Osteocyte (in vitro differentiated cells): ENCODE data around the gene SRSF7. TPM values are rescaled to one million over a fixed set of nuclear protein-coding genes. Genes with fewer than 3 reads are reported as not detected.
"Not testable (repeated sequence)": the region's sequence is repeated elsewhere in the genome, so short reads cannot be mapped to it uniquely, and the experiment has no call there.

ENCODE experiments used
- DNase-seq: peaks from one replicate; pipeline ENCODE4 v3.0.0; 2021; ENCODE audit warnings: mixed read lengths; ENCODE audit not compliant: unreplicated experiment; ENCODE audit errors: extremely low spot score
- H3K27ac Mint-ChIP-seq: one replicate; pipeline ENCODE4 v1.8.0; 2021; ENCODE audit warnings: mild to moderate bottlenecking, mixed read lengths; ENCODE audit not compliant: unreplicated experiment
- H3K27me3 Mint-ChIP-seq: one replicate; pipeline ENCODE4 v1.8.0; 2021; ENCODE audit warnings: mixed read lengths; ENCODE audit not compliant: unreplicated experiment
- H3K36me3 Mint-ChIP-seq: one replicate; pipeline ENCODE4 v1.8.0; 2021; ENCODE audit warnings: mixed read lengths; ENCODE audit not compliant: unreplicated experiment
- H3K4me1 Mint-ChIP-seq: one replicate; pipeline ENCODE4 v1.8.0; 2021; ENCODE audit warnings: mixed read lengths; ENCODE audit not compliant: unreplicated experiment
- H3K4me3 Mint-ChIP-seq: one replicate; pipeline ENCODE4 v1.8.0; 2021; ENCODE audit warnings: mild to moderate bottlenecking, moderate library complexity, mixed read lengths; ENCODE audit not compliant: unreplicated experiment
- H3K9me3 Mint-ChIP-seq: one replicate; pipeline ENCODE4 v1.8.0; 2021; ENCODE audit warnings: mixed read lengths; ENCODE audit not compliant: unreplicated experiment
- total RNA-seq: library from RNA; stranded (reverse); gene quantifications from 2 replicates; pipeline ENCODE4 v1.2.1, GENCODE V29; 2021
- TF ChIP-seq, protein P1 (sequence below): fragments of 200-600 bp; sonication (generic); IDR thresholded peaks from 2 replicates; pipeline ENCODE4 v1.5.0; 2021; ENCODE audit warnings: antibody characterized with exemption, mild to moderate bottlenecking, moderate library complexity

SRSF7 gene
- total RNA-seq, 1 donor from 2014 or later, result 103 TPM

- TF ChIP-seq, protein P1, sequence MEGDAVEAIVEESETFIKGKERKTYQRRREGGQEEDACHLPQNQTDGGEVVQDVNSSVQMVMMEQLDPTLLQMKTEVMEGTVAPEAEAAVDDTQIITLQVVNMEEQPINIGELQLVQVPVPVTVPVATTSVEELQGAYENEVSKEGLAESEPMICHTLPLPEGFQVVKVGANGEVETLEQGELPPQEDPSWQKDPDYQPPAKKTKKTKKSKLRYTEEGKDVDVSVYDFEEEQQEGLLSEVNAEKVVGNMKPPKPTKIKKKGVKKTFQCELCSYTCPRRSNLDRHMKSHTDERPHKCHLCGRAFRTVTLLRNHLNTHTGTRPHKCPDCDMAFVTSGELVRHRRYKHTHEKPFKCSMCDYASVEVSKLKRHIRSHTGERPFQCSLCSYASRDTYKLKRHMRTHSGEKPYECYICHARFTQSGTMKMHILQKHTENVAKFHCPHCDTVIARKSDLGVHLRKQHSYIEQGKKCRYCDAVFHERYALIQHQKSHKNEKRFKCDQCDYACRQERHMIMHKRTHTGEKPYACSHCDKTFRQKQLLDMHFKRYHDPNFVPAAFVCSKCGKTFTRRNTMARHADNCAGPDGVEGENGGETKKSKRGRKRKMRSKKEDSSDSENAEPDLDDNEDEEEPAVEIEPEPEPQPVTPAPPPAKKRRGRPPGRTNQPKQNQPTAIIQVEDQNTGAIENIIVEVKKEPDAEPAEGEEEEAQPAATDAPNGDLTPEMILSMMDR, result no peak
- peaks cover 20% of the 10 kb centered on the region for H3K36me3 Mint-ChIP-seq
- H3K27me3 Mint-ChIP-seq, result no peaks in the 10 kb centered on the region
- no peaks in the 10 kb centered on the region for H3K9me3 Mint-ChIP-seq
- no peak overlapping the region for H3K4me3 Mint-ChIP-seq
- no peak for DNase-seq
- peaks cover 35% of the 10 kb centered on the region for H3K4me1 Mint-ChIP-seq
- H3K27ac Mint-ChIP-seq, result no peak overlapping the region
Observed at GRCh38 chr2:38739524-38739923, 11.6 kb downstream of the SRSF7 start.

- H3K9me3 Mint-ChIP-seq, result no peaks in the 10 kb centered on the region
- no peak overlapping the region for H3K4me3 Mint-ChIP-seq
- peaks cover 35% of the 10 kb centered on the region for H3K4me1 Mint-ChIP-seq
- peaks cover 11% of the 10 kb centered on the region for H3K36me3 Mint-ChIP-seq
- H3K27ac Mint-ChIP-seq, result peak overlapping the region; percentile 80
- no peaks in the 10 kb centered on the region for H3K27me3 Mint-ChIP-seq
- DNase-seq, result no peak
- TF ChIP-seq, protein P1, result no peak
Observed at GRCh38 chr2:38737925-38738324, 13.2 kb downstream of the SRSF7 start.

DNA sequence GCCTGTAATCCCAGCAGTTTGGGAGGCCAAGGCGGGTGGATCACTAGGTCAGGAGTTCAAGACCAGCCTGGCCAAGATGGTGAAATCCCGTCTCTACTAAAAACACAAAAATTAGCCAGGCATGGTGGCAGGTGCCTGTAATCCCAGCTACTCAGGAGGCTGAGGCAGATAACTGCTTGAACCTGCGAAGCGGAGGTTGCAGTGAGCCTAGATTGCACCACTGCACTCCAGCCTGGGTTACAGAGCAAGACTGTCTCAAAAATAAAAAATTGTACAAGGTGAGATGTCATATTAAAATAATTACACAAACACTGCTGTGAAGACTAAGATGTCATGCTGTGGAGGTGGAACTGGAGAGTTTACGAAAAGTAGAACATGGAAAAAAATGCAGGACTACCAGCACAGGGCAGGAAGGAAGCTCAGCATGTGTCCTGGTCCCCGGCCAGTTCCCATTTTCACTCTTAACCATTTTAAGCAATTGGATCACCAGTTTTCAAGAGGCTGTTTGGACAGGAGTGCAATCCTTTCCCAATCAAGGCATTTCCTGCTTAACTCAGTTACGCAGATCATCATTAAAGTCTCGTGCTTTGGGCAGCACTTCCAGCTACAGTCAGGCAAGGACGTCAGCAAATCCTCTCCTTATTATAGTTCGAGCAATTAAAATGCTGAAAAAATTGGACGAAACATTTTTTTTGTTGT, 14.0 kb downstream of the SRSF7 start:
- Mint-ChIP-seq H3K27ac (peak overlapping the region; percentile 80), H3K4me1 (peaks cover 35% of the 10 kb centered on the region), H3K4me3 (peak overlapping the region; percentile 15), H3K36me3 (peaks cover 11% of the 10 kb centered on the region)
- H3K9me3 Mint-ChIP-seq, DNase-seq, H3K27me3 Mint-ChIP-seq: not testable (repeated sequence)

DNA sequence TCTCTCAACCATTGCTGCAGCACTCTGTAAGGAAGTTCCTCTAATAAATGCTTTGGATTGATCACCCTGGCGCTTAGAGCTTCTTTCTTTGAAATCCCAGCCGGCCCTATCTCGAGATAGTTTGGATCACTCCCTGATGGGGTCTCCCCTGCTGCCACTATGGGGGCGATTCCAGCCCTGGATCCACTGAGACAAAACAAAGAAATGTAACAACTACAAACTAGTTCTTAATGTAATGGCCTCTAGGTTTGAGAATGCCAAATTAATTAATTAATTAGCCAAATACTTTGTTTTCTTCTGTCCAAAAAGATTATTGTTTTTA, 15.2 kb downstream of the SRSF7 start:
- Mint-ChIP-seq H3K27ac (peak overlapping the region; percentile 44), H3K36me3 (peaks cover 11% of the 10 kb centered on the region), H3K9me3 (no peaks in the 10 kb centered on the region)

DNA sequence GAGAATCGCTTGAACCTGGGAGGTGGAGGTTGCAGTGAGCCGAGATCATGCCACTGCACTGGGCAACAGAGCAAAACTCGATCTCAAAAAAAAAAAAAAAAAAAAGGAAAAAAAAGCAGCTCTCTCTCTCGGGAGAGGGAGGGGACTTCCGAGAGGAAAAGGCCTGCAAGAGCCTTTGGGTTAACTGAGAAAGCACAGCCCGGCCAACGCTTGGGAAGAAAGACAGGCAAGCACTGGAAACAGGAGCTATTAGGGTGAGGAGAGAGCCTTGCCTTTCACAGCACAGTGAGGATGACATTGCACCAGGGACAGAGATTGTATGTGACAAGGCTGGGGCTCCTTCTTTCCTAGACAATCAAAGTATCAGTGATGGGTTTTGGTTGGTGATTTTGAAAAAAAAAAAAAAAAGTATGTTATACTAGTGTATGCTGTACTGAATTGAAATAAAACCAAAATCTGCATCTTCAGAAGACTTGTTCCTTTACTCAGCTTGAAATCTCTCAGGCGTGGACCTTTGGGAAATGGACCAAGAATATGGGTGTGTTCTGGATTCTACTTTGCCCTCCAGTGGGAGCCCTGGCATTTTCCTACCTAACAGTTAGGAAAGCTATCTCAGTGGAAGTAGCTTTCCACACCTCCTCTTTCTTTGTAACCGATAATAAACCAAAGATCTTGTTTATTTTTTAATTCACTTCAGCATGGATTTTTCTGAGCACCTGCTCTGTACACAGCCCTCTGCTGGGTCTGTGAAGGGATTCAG, 16.7 kb downstream of the SRSF7 start:
- Mint-ChIP-seq H3K4me3 (no peak overlapping the region), H3K36me3 (peaks cover 8% of the 10 kb centered on the region), H3K9me3 (no peaks in the 10 kb centered on the region), H3K27ac (no peak overlapping the region), H3K27me3 (no peaks in the 10 kb centered on the region), H3K4me1 (peaks cover 28% of the 10 kb centered on the region)
- DNase-seq, result no peak
- TF ChIP-seq, protein P1, result no peak

More for the DNA sequence above, 15.2 kb downstream of the SRSF7 start:
- Mint-ChIP-seq H3K4me3 (no peak overlapping the region), H3K4me1 (peaks cover 33% of the 10 kb centered on the region), H3K27me3 (no peaks in the 10 kb centered on the region)
- TF ChIP-seq, protein P1, result no peak
- no peak for DNase-seq
